A549 (cell line): ENCODE measurements around the gene CRTAP.

Source experiments
- ATOH8 ChIP-seq: fragments of 250-450 bp; sonication (Bioruptor Pico); IDR thresholded peaks from 2 replicates; pipeline ENCODE4 v1.5.0; 2020; ENCODE audit warnings: low read depth, mild to moderate bottlenecking, moderate library complexity
- CBX8 ChIP-seq: fragments of 200-600 bp; sonication (generic); IDR thresholded peaks from 2 replicates; pipeline ENCODE4 v1.6.1; 2016
- CTCF ChIP-seq: fragments of >200 bp; sonication (Bioruptor Twin); formaldehyde crosslinking; IDR thresholded peaks from 3 replicates; pipeline ENCODE4 v1.5.1; 2016
- ESRRA ChIP-seq: fragments of 150-350 bp; IDR thresholded peaks from 2 replicates; pipeline ENCODE4 v1.6.1; 2014; ENCODE audit warnings: mild to moderate bottlenecking, low read length, borderline replicate concordance
- HDAC2 ChIP-seq: fragments of 200-600 bp; sonication (generic); IDR thresholded peaks from 2 replicates; pipeline ENCODE4 v1.6.1; 2016
- KDM1A ChIP-seq: fragments of 200-600 bp; sonication (generic); IDR thresholded peaks from 2 replicates; pipeline ENCODE4 v1.6.1; 2016; ENCODE audit warnings: low read depth, mild to moderate bottlenecking
- MAFK ChIP-seq: fragments of 450-650 bp; IDR thresholded peaks from 2 replicates; pipeline ENCODE4 v1.6.1; 2014; ENCODE audit not compliant: partially characterized antibody
- MAZ ChIP-seq: fragments of 150-350 bp; IDR thresholded peaks from 2 replicates; pipeline ENCODE4 v1.6.1; 2014; ENCODE audit warnings: antibody characterized with exemption, low read depth, low read length, borderline replicate concordance
- POLR2A ChIP-seq: IDR thresholded peaks from 2 replicates; pipeline ENCODE4 v1.6.1; 2012; ENCODE audit warnings: mild to moderate bottlenecking, low read length
- RNF2 ChIP-seq: fragments of 200-600 bp; sonication (generic); IDR thresholded peaks from 2 replicates; pipeline ENCODE4 v1.6.1; 2016; ENCODE audit warnings: low read depth, mild to moderate bottlenecking, antibody characterized with exemption, moderate library complexity, borderline replicate concordance

- TF ChIP-seq CTCF (no peak), ESRRA (no peak), RNF2 (no peak), HDAC2 (no peak), MAZ (no peak), POLR2A (no peak), MAFK (no peak), ATOH8 (CRISPR knock-in tag) (no peak), CBX8 (no peak), KDM1A (no peak)
Measured at GRCh38 chr3:33104803-33105202, 9.0 kb upstream of the CRTAP start.
